C4-2B (cell line): ENCODE data around the gene GOSR2.

Experiments used
- CTCF ChIP-seq: fragments of 450-650 bp; conservative IDR thresholded peaks from 2 replicates; pipeline ENCODE4 v1.5.1; 2017; ENCODE audit warnings: mild to moderate bottlenecking
- ZFX ChIP-seq: fragments of 450-650 bp; IDR thresholded peaks from 2 replicates; pipeline ENCODE4 v1.6.1; 2017

GRCh38 chr17:46976626-46977270 is 53.8 kb downstream of the GOSR2 start:
- TF ChIP-seq CTCF (no peak), ZFX (no peak)
